H1 (cell line): ENCODE data around the gene ITGA8. TPM values are rescaled to one million over a fixed set of nuclear protein-coding genes. Genes with fewer than 3 reads are reported as not detected.

Source experiments
- CHD2 ChIP-seq: IDR thresholded peaks from 2 replicates; pipeline ENCODE4 v1.6.1; 2012; ENCODE audit warnings: low read length, improper control_type of control experiment
- CREB1 ChIP-seq: IDR thresholded peaks from 2 replicates; pipeline ENCODE4 v1.6.1; 2012; ENCODE audit warnings: inconsistent platforms
- CTBP2 ChIP-seq: IDR thresholded peaks from 2 replicates; pipeline ENCODE4 v1.7.0; 2011; ENCODE audit warnings: borderline replicate concordance, mild to moderate bottlenecking, moderate library complexity, mixed read lengths, low read length; ENCODE audit not compliant: insufficient read depth, insufficient read length
- JUND ChIP-seq: IDR thresholded peaks from 2 replicates; pipeline ENCODE4 v1.6.1; 2011; ENCODE audit warnings: mild to moderate bottlenecking, improper control_type of control experiment, low read length
- PHF8 ChIP-seq: fragments of 200-600 bp; sonication (generic); conservative IDR thresholded peaks from 2 replicates; pipeline ENCODE4 v1.7.1; 2012; ENCODE audit warnings: low read depth, mild to moderate bottlenecking, inconsistent platforms, low read length, moderate library complexity
- SIRT6 ChIP-seq: IDR thresholded peaks from one replicate; pipeline ENCODE4 v1.7.1; 2012; ENCODE audit warnings: low read length, inconsistent platforms
- polyA plus RNA-seq, 7 experiments: library from polyadenylated mRNA; depleted of rRNA in 3 of 7; stranded (reverse) in 5 of 7; unstranded in 2 of 7; fragments of >200 nt in 5 of 7; fragments of 200-250 nt in 2 of 7; gene quantifications; 1 replicate in 5 of 7; 2 replicates in 1 of 7; 4 replicates in 1 of 7; pipeline versions ENCODE4 v1.2.1 to v1.2.3, GENCODE V29; 2011 to 2013; ENCODE audit warnings: missing spikeins in 2 of 7, mixed read lengths in 2 of 7
- total RNA-seq: library from RNA; stranded (reverse); fragmentation: NEBNext Ultra II Directional; extraction: Animal tissue kit (Norgen Biotek cat#: 25700); gene quantifications from 2 replicates; pipeline ENCODE4 v1.2.1, GENCODE V29; 2021
- TF ChIP-seq, protein P1 (sequence below): fragments of 300-600 bp; sonication (generic); IDR thresholded peaks from 2 replicates; pipeline ENCODE4 v1.7.1; 2012; ENCODE audit warnings: low read length, moderate library complexity, mild to moderate bottlenecking, inconsistent platforms; ENCODE audit not compliant: insufficient replicate concordance
- TF ChIP-seq, protein P2 (sequence below): IDR thresholded peaks from 2 replicates; pipeline ENCODE4 v1.6.1; 2012; ENCODE audit warnings: inconsistent platforms

ITGA8 gene
- total and polyA plus RNA-seq, 2 of the 8 experiments (the other 6 are each of a cell fraction or from before 2014, with no cell fraction given) = not detected

DNA sequence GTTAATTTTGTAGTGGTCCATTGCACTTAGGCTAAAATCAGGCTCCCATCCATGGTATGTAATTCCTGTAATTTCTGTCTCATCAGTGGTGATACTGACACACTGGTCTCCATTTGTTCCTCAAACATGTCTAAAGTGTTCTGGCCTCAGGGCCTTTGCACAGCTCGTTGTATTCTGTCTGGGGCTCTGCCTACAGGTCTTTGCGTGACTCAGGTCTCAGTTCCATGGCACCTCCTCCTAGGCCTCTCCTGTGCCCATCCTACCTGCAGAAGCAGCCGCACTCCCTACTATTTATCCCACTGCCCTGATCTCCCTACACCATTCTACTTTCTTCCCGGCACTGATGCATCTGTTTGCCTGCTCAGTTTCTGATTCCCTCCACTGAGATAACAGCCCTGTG lies 173.8 kb downstream of the ITGA8 start (continued):
- TF ChIP-seq, protein P1, sequence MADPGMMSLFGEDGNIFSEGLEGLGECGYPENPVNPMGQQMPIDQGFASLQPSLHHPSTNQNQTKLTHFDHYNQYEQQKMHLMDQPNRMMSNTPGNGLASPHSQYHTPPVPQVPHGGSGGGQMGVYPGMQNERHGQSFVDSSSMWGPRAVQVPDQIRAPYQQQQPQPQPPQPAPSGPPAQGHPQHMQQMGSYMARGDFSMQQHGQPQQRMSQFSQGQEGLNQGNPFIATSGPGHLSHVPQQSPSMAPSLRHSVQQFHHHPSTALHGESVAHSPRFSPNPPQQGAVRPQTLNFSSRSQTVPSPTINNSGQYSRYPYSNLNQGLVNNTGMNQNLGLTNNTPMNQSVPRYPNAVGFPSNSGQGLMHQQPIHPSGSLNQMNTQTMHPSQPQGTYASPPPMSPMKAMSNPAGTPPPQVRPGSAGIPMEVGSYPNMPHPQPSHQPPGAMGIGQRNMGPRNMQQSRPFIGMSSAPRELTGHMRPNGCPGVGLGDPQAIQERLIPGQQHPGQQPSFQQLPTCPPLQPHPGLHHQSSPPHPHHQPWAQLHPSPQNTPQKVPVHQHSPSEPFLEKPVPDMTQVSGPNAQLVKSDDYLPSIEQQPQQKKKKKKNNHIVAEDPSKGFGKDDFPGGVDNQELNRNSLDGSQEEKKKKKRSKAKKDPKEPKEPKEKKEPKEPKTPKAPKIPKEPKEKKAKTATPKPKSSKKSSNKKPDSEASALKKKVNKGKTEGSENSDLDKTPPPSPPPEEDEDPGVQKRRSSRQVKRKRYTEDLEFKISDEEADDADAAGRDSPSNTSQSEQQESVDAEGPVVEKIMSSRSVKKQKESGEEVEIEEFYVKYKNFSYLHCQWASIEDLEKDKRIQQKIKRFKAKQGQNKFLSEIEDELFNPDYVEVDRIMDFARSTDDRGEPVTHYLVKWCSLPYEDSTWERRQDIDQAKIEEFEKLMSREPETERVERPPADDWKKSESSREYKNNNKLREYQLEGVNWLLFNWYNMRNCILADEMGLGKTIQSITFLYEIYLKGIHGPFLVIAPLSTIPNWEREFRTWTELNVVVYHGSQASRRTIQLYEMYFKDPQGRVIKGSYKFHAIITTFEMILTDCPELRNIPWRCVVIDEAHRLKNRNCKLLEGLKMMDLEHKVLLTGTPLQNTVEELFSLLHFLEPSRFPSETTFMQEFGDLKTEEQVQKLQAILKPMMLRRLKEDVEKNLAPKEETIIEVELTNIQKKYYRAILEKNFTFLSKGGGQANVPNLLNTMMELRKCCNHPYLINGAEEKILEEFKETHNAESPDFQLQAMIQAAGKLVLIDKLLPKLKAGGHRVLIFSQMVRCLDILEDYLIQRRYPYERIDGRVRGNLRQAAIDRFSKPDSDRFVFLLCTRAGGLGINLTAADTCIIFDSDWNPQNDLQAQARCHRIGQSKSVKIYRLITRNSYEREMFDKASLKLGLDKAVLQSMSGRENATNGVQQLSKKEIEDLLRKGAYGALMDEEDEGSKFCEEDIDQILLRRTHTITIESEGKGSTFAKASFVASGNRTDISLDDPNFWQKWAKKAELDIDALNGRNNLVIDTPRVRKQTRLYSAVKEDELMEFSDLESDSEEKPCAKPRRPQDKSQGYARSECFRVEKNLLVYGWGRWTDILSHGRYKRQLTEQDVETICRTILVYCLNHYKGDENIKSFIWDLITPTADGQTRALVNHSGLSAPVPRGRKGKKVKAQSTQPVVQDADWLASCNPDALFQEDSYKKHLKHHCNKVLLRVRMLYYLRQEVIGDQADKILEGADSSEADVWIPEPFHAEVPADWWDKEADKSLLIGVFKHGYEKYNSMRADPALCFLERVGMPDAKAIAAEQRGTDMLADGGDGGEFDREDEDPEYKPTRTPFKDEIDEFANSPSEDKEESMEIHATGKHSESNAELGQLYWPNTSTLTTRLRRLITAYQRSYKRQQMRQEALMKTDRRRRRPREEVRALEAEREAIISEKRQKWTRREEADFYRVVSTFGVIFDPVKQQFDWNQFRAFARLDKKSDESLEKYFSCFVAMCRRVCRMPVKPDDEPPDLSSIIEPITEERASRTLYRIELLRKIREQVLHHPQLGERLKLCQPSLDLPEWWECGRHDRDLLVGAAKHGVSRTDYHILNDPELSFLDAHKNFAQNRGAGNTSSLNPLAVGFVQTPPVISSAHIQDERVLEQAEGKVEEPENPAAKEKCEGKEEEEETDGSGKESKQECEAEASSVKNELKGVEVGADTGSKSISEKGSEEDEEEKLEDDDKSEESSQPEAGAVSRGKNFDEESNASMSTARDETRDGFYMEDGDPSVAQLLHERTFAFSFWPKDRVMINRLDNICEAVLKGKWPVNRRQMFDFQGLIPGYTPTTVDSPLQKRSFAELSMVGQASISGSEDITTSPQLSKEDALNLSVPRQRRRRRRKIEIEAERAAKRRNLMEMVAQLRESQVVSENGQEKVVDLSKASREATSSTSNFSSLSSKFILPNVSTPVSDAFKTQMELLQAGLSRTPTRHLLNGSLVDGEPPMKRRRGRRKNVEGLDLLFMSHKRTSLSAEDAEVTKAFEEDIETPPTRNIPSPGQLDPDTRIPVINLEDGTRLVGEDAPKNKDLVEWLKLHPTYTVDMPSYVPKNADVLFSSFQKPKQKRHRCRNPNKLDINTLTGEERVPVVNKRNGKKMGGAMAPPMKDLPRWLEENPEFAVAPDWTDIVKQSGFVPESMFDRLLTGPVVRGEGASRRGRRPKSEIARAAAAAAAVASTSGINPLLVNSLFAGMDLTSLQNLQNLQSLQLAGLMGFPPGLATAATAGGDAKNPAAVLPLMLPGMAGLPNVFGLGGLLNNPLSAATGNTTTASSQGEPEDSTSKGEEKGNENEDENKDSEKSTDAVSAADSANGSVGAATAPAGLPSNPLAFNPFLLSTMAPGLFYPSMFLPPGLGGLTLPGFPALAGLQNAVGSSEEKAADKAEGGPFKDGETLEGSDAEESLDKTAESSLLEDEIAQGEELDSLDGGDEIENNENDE = no peak
- TF ChIP-seq PHF8 = no peak
- no peak for TF ChIP-seq CREB1
- TF ChIP-seq JUND = no peak
- no peak for TF ChIP-seq CTBP2
- no peak for TF ChIP-seq CHD2
- TF ChIP-seq, protein P2, sequence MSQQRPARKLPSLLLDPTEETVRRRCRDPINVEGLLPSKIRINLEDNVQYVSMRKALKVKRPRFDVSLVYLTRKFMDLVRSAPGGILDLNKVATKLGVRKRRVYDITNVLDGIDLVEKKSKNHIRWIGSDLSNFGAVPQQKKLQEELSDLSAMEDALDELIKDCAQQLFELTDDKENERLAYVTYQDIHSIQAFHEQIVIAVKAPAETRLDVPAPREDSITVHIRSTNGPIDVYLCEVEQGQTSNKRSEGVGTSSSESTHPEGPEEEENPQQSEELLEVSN = no peak
- TF ChIP-seq SIRT6 = no peak
